ENCODE results near the gene RBM19. TPM values are rescaled to one million over a fixed set of nuclear protein-coding genes. Genes with fewer than 3 reads are reported as not detected.

The RBM19 gene
- total and polyA plus RNA-seq, 9 donors: 11.6 to 44.0 (median 33.9) TPM

DNA sequence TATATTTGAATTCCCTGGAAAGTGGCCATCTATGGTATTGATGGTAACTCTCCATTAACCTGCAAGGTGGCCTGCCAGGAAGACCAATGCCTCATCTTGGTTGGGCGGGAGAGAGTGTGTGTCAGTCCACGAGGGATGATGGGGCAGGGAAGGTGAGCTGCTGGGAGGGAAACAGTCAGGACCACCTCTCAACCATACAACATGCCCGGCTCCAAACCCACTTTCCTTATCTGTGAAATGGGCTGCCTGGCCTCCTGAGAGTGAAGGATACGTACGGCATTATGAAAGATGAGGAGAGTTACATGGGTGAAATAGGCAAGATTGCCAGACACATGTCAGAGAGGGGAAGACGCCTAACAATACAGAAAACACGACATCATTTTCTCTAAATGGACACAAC lies 70.9 kb downstream of the RBM19 start:
- TF ChIP-seq EP300 (IDR thresholded peaks at IDR 0.05): no peak
- no peak for TF ChIP-seq POLR2A (IDR thresholded peaks at IDR 0.05)
- TF ChIP-seq, protein P1, sequence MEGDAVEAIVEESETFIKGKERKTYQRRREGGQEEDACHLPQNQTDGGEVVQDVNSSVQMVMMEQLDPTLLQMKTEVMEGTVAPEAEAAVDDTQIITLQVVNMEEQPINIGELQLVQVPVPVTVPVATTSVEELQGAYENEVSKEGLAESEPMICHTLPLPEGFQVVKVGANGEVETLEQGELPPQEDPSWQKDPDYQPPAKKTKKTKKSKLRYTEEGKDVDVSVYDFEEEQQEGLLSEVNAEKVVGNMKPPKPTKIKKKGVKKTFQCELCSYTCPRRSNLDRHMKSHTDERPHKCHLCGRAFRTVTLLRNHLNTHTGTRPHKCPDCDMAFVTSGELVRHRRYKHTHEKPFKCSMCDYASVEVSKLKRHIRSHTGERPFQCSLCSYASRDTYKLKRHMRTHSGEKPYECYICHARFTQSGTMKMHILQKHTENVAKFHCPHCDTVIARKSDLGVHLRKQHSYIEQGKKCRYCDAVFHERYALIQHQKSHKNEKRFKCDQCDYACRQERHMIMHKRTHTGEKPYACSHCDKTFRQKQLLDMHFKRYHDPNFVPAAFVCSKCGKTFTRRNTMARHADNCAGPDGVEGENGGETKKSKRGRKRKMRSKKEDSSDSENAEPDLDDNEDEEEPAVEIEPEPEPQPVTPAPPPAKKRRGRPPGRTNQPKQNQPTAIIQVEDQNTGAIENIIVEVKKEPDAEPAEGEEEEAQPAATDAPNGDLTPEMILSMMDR (IDR thresholded peaks at IDR 0.05): no peak
- Histone ChIP-seq H3K36me3 (no peaks in the 10 kb centered on the region), H3K4me1 (ENCODE audit: insufficient read depth) (no peaks in the 10 kb centered on the region), H3K27me3 (no peaks in the 10 kb centered on the region), H3K27ac (no peak overlapping the region), H3K4me3 (no peak overlapping the region), H3K9me3 (no peaks in the 10 kb centered on the region)
- 97 to 98% (median 98%) methylated on average over 7 of the region's 7 CpGs for WGBS, 3 donors
- intact Hi-C loops (cut with DNase I): no loop called here
- no peak for DNase-seq

DNA sequence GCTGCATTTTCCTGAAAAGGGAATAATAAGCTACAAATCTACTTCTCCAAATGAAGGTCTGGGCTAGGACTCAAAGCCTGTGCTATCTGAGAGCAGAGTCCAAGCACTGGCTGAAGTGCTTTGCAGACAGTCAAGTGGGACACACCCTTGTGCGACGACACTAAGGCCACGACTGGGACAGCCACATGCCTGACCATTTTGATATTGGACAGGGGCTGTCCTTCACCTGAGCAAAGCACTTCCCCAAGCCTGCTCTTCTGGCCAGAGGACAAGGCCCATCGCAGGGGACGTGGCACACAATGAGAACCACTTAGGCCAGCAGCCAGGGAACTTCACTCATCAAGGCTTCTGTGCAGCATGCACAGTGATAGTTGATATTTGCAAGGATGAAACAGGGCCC lies 71.4 kb downstream of the RBM19 start:
- Histone ChIP-seq H3K27ac (no peak overlapping the region), H3K36me3 (no peaks in the 10 kb centered on the region), H3K4me3 (no peak overlapping the region), H3K9me3 (no peaks in the 10 kb centered on the region), H3K27me3 (no peaks in the 10 kb centered on the region), H3K4me1 (ENCODE audit: insufficient read depth) (no peaks in the 10 kb centered on the region)
- intact Hi-C loops (cut with DNase I): no loop called here
- TF ChIP-seq EP300 (IDR thresholded peaks at IDR 0.05) (no peak), POLR2A (IDR thresholded peaks at IDR 0.05) (no peak)
- TF ChIP-seq, protein P1 (IDR thresholded peaks at IDR 0.05): no peak
- 94 to 97% (median 96%) methylated on average over 5 of the region's 5 CpGs for WGBS, 3 donors
- no peak for DNase-seq

DNA sequence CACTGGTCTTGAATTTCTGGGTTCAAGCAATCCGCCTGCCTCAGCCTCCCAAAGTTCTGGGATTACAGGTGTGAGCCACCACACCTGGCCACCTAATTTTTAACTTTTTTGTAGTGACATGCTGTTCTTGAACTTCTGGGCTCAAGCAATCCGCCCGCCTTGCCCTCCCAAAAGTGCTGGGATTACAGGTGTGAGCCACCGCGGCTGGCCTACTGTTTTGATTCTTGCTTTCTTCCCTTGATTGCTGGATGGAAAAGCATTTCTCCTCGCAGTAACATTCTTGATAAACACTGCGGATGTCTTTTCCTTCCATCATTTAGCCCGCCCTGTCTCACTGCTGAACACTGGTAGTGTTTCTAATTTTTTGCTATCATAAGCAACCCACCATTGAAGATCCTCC lies 72.9 kb downstream of the RBM19 start:
- H3K4me1 ChIP-seq (ENCODE audit: insufficient read depth): no peaks in the 10 kb centered on the region
- TF ChIP-seq, protein P1 (IDR thresholded peaks at IDR 0.05): no peak
- TF ChIP-seq EP300 (IDR thresholded peaks at IDR 0.05) (no peak), POLR2A (IDR thresholded peaks at IDR 0.05) (no peak)
- H3K27me3 ChIP-seq: no peaks in the 10 kb centered on the region
- no peak overlapping the region for H3K4me3 ChIP-seq
- DNase-seq: no peak
- intact Hi-C loops (cut with DNase I): no loop called here
- no peaks in the 10 kb centered on the region for H3K9me3 ChIP-seq
- H3K36me3 ChIP-seq: no peaks in the 10 kb centered on the region
- no peak overlapping the region for H3K27ac ChIP-seq
- 95 to 99% (median 97%) methylated on average over 8 of the region's 8 CpGs for WGBS, 3 donors

DNA sequence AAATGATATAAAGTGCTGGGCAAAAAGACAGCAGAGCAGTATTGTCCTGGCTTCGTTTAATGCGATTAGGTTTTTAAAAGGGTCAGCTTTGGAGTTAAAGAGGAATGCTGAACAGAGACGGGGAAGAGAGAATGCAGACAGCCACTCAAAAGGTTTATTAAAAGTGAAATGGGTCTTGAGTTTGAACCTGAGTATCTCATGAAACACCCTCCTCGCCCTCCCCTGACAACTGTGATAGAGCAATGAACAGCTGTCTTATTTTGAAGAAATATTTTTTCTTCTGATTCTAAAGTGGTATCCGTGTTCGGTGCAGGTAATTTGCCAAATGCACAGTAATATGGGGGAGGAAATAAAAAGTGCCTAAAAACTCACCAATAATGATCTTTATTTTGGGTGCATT lies 73.6 kb downstream of the RBM19 start:
- TF ChIP-seq EP300 (IDR thresholded peaks at IDR 0.05) (no peak), POLR2A (IDR thresholded peaks at IDR 0.05) (no peak)
- TF ChIP-seq, protein P1 (IDR thresholded peaks at IDR 0.05): no peak

More for the DNA sequence above, 73.6 kb downstream of the RBM19 start:
- Histone ChIP-seq H3K4me1 (ENCODE audit: insufficient read depth) (no peaks in the 10 kb centered on the region), H3K9me3 (no peaks in the 10 kb centered on the region), H3K36me3 (no peaks in the 10 kb centered on the region), H3K27me3 (no peaks in the 10 kb centered on the region), H3K27ac (no peak overlapping the region), H3K4me3 (no peak overlapping the region)
- DNase-seq: no peak
- intact Hi-C loops (cut with DNase I): no loop called here
- WGBS, 3 donors: 93 to 97% (median 94%) methylated on average over 6 of the region's 6 CpGs
